Fibroblast of mammary gland (primary cell): ENCODE data around the gene HIBCH.
"Not testable (repeated sequence)": the region's sequence is repeated elsewhere in the genome, so short reads cannot be mapped to it uniquely, and the experiment has no call there.

ENCODE experiments used
- DNase-seq: peaks from one replicate; pipeline ENCODE4 v3.0.0-alpha.2; 2010; ENCODE audit warnings: low read depth
- H3K4me3 ChIP-seq: 2 replicates; pipeline ENCODE4 v1.5.1; 2011; ENCODE audit warnings: low read depth, mild to moderate bottlenecking, low read length, moderate library complexity; ENCODE audit not compliant: control insufficient read depth
- CTCF ChIP-seq: conservative IDR thresholded peaks from 2 replicates; pipeline ENCODE4 v1.5.1; 2011; ENCODE audit warnings: low read depth, low read length, inconsistent platforms; ENCODE audit not compliant: control insufficient read depth, insufficient read depth

The HIBCH gene

GRCh38 chr2:190165491-190165890, 154.1 kb downstream of the HIBCH start:
- H3K4me3 ChIP-seq = no peak overlapping the region
- TF ChIP-seq CTCF = no peak
- no peak for DNase-seq

GRCh38 chr2:190162851-190163250, 156.8 kb downstream of the HIBCH start:
- no peak for TF ChIP-seq CTCF
- DNase-seq = no peak
- H3K4me3 ChIP-seq = no peak overlapping the region

DNA sequence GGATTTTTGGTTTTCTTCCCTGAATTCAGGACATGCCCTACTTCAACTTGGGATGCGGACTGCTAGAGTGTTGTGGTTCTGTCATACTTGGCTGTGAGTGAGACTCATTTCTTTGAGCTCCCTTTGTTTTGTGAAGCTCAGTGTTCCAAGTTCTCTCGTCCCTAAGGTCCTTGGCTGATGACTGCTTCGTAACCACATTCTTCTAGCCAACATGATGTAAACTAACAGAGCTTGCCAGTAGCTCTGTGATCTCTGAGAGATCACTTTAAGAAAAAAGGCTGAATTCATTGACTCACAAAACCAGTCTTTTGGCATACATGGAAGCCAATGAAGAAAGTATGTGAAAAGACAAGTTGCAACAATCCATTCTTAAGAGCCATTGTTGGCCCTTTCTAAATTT, 160.2 kb downstream of the HIBCH start:
- no peak overlapping the region for H3K4me3 ChIP-seq
- TF ChIP-seq CTCF = no peak
- peak; percentile 95 for DNase-seq

DNA sequence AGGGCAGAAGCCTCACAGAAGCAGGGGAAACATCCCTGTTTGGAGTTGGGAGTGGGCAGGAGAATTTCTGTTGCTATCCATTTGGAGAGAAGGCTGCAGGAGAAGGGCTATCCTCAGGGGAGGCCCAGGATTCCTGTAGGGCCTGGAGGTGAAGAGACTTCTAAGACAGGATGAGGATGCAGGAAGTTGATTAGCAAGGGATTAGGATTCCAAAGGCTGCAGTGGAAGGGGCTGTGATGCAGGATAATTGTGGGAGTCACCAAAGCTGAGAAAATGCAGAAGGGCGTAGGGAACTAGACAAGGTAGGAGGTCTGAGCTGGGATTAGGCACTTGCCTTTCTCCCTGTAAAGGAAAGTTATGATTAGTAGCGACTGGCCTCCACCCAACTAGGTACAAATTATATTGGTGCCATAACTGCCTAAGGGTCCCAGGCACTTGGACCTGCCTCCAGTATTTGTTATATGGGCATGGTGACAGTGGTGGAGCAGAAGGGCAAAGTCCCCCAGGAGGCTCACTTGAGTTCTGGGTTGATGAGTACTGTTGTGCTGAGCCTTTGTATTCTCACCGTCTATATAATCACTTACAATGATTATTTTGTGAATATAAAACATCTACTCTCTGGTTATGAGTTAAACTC, 160.7 kb downstream of the HIBCH start:
- no peak for DNase-seq
- no peak for TF ChIP-seq CTCF
- no peak overlapping the region for H3K4me3 ChIP-seq

DNA sequence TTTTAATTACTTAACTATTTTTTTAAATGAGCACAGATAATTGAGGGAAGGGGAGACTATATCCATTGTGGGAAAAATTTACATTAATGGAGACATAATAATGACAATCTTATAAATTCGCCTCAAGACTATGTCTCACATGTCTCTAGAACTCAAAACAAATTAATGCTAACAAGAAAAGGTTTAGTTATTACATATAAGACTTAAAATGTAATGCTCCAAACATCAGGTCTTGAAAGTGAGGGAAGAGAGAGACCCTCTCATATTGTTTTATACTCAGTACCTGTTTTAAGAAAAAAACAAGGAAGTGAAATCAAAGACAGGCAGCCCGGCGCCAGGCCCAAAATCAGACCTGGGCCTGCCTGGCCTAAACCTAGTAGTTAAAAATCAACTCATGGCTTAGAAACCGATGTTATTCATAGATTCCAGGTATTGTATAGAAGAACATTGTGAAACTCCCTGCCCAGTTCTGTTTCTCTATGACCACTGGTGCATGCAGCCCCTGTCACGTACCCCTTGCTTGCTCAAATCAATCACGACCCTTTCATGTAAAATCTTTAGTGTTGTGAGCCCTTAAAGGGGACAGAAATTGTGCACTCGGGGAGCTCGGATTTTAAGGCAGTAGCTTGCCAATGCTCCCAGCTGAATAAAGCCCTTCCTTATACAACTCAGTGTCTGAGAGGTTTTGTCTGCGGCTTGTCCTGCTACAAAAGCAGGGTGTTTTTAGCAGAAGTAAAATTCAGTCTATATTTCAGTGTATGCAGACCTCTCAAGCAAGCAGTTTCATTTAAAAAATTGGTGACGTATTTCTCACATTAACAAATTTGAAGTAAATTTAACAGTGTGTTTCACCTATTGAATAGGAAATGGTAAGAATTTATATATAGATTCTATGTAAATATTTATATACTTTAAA, 161.8 kb downstream of the HIBCH start:
- not testable (repeated sequence) for H3K4me3 ChIP-seq

GRCh38 chr2:190156530-190157212, 163.0 kb downstream of the HIBCH start:
- no peak for TF ChIP-seq CTCF
- DNase-seq = no peak
- H3K4me3 ChIP-seq = no peak overlapping the region

More for the DNA sequence above, 161.8 kb downstream of the HIBCH start:
- not testable (repeated sequence) for DNase-seq
